GM12873 (cell line): ENCODE results near the gene ADAMTS12.

Experiments
- TF ChIP-seq, protein P1 (sequence below): IDR thresholded peaks from 2 replicates; pipeline ENCODE4 v1.5.1; 2012; ENCODE audit warnings: low read depth, mild to moderate bottlenecking, moderate library complexity, low read length, control low read depth; ENCODE audit not compliant: insufficient read depth; ENCODE audit errors: missing control alignments

The ADAMTS12 gene

DNA sequence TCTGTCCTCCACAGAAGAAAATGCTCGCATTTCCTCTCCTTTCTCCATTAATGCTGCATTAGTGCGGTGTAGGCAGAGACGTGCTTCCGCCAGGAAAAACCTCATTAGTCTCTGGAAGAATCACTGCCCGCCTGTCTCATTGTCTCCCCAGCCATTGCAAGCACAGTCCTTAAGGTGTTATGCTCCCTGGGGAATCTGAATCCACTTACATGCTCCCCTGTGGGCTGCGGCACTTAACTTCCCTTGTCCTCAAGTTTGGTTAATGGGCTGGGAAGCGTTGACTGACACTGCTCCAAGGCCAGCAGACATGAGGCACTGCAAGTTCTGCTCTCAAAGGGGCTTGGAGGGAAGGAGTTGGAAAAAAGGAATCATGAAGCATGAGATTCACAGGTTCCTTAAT lies 409.5 kb downstream of the ADAMTS12 start:
- TF ChIP-seq, protein P1, sequence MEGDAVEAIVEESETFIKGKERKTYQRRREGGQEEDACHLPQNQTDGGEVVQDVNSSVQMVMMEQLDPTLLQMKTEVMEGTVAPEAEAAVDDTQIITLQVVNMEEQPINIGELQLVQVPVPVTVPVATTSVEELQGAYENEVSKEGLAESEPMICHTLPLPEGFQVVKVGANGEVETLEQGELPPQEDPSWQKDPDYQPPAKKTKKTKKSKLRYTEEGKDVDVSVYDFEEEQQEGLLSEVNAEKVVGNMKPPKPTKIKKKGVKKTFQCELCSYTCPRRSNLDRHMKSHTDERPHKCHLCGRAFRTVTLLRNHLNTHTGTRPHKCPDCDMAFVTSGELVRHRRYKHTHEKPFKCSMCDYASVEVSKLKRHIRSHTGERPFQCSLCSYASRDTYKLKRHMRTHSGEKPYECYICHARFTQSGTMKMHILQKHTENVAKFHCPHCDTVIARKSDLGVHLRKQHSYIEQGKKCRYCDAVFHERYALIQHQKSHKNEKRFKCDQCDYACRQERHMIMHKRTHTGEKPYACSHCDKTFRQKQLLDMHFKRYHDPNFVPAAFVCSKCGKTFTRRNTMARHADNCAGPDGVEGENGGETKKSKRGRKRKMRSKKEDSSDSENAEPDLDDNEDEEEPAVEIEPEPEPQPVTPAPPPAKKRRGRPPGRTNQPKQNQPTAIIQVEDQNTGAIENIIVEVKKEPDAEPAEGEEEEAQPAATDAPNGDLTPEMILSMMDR = no peak

DNA sequence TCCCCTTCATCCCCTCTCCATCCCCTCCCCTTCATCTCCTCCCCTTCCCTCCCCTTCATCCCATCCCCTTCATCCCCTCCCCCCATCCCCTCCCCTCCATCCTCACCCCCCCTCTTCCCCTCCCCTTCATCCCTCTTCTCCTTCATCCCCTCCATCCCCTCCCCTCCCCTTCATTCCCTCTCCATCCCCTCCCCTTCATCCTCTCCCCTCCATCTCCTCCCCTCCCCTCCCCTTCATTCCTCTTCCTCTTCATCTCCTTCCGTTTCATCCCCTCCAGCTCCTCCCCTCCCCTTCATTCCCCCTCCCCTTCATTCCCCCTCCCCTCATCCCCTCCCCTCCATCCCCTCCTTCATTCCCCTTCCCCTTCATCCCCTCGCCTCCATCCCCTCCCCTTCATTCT lies 410.9 kb downstream of the ADAMTS12 start:
- TF ChIP-seq, protein P1 = no peak

DNA sequence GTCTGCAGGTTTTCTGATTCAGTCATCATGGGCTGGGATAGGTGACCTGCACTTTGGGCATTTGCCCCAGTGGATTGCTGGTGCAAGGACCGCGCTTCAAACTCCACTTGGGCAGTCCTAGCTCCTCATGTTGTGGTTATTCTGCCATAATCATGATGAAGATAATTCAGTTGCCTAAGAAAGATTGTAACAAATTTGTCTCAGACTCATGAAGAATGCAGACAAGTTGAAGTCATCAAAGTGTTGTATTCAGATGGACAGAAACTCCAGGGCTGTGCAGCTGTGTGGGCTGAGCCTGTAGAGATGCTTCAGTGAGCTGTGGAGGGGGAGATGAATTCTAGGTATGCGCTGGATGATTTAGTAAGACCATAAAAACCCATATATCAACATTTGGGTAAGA lies 412.5 kb downstream of the ADAMTS12 start:
- TF ChIP-seq, protein P1 = no peak

GRCh38 chr5:33477816-33478215 lies 414.0 kb downstream of the ADAMTS12 start:
- TF ChIP-seq, protein P1 = no peak

GRCh38 chr5:33476992-33477391 lies 414.8 kb downstream of the ADAMTS12 start:
- TF ChIP-seq, protein P1 = no peak

- TF ChIP-seq, protein P1 = no peak
These were observed 416.1 kb downstream of the ADAMTS12 start for GRCh38 chr5:33475706-33476105.

DNA sequence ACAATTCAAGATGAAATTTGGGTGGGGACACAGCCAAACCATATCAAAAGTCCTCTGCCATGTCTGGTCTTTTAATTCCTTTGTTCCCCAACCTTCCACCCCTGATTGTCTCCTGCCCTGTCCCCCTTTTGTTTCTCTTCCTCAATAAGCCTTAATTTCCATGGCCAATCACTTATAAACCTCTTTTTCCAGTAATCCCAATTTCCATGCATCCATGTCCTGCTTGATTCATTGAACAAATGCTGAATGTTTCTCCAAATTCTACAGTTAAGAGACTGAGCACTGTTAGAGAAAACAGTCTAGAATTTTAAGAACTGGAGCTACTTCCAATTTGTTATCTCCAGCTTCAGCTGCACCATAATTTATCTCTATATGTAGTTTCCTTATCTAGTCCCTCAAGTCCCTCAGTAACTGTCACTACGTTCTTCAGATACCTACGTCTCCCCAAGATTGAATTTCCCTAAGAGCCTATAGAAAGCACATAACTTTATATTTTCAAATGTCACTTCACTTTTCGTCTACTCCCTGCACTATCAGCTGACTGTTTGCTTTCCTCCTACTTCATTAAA lies 416.8 kb downstream of the ADAMTS12 start:
- TF ChIP-seq, protein P1 = no peak
